Uterus (tissue), 4 donors: ENCODE data around the gene IL20RB. TPM values are rescaled to one million over a fixed set of nuclear protein-coding genes. Genes with fewer than 3 reads are reported as not detected.

ENCODE experiments used
- DNase-seq, 2 donors: peaks; one replicate each; pipeline ENCODE4 v3.0.0-alpha.2; 2019 to 2020
- H3K27ac ChIP-seq, 2 donors: fragments of 200-600 bp; sonication (generic); 1 replicate in 1 of 2; 2 replicates in 1 of 2; pipeline ENCODE4 v1.5.1; 2016 to 2018
- H3K27me3 ChIP-seq, 2 donors: fragments of 200-600 bp; sonication (generic); one replicate each; pipeline ENCODE4 v1.5.1; 2018 to 2019; ENCODE audit warnings: control low read depth in 1 of 2
- H3K36me3 ChIP-seq, 2 donors: fragments of 200-600 bp; sonication (generic); one replicate each; pipeline ENCODE4 v1.5.1; 2019; ENCODE audit warnings: control low read depth in 1 of 2
- H3K4me1 ChIP-seq, 2 donors: fragments of 200-600 bp; sonication (generic); one replicate each; pipeline ENCODE4 v1.5.1; 2018 to 2019; ENCODE audit warnings: control low read depth in 1 of 2
- H3K4me3 ChIP-seq, 2 donors: fragments of 200-600 bp; sonication (generic); 1 replicate in 1 of 2; 2 replicates in 1 of 2; pipeline ENCODE4 v1.5.1; 2018 to 2019; ENCODE audit warnings: mild to moderate bottlenecking in 1 of 2
- H3K9me3 ChIP-seq, 2 donors: fragments of 200-600 bp; sonication (generic); one replicate each; pipeline ENCODE4 v1.5.1; 2019; ENCODE audit warnings: control low read depth in 1 of 2
- CTCF ChIP-seq, 4 experiments: fragments of 200-600 bp in 2 of 4; fragments of 450-650 bp in 2 of 4; sonication (generic) in 2 of 4; IDR thresholded peaks; one replicate each; pipeline ENCODE4 v1.5.1; 2016 to 2019; ENCODE audit warnings: antibody characterized with exemption in 4 of 4, mild to moderate bottlenecking in 2 of 4, moderate library complexity in 1 of 4
- POLR2A ChIP-seq, 2 donors: fragments of 450-650 bp; IDR thresholded peaks; one replicate each; pipeline ENCODE4 v1.6.1; 2016; ENCODE audit warnings: antibody characterized with exemption in 2 of 2, mild to moderate bottlenecking in 1 of 2, moderate library complexity in 1 of 2
- intact Hi-C: fragments of 100-400 bp; cut with DNase I; formaldehyde crosslinking; loops from one replicate; pipeline ENCODE4 v1.15.1; 2023; ENCODE audit warnings: low total_unique reads
- total RNA-seq, 4 donors: library from RNA; depleted of rRNA in 3 of 4; stranded (reverse); fragments of >200 nt in 3 of 4; gene quantifications; one replicate each; pipeline versions ENCODE4 v1.1.0 to v1.2.4, GENCODE V29; 2014 to 2023
- donor health status: DM: yes; HTN: yes; CAD: no.

Gene IL20RB, protein sequence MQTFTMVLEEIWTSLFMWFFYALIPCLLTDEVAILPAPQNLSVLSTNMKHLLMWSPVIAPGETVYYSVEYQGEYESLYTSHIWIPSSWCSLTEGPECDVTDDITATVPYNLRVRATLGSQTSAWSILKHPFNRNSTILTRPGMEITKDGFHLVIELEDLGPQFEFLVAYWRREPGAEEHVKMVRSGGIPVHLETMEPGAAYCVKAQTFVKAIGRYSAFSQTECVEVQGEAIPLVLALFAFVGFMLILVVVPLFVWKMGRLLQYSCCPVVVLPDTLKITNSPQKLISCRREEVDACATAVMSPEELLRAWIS
- total RNA-seq, result 1 to 10 TPM in 1 of 4 donors, not detected in 3; 2.6 TPM

- Histone ChIP-seq H3K36me3 (no peaks in the 10 kb centered on the region), H3K27ac (no peak within 1 kb of the TSS), H3K4me1 (no peaks in the 10 kb centered on the region), H3K9me3 (no peaks in the 10 kb centered on the region), H3K27me3 (no peaks in the 10 kb centered on the region), H3K4me3 (no peak within 1 kb of the TSS)
- TF ChIP-seq POLR2A (IDR thresholded peaks at IDR 0.05), result no peak
- no peak for TF ChIP-seq CTCF (IDR thresholded peaks at IDR 0.05)
- intact Hi-C loops, result no loop called here
- DNase-seq, result no peak
Observed at GRCh38 chr3:136957751-136958288, at the start of gene IL20RB. TSS of gene IL20RB (plus strand) at chr3:136957983. CDS start at chr3:136958114, 131 bp downstream.

DNA sequence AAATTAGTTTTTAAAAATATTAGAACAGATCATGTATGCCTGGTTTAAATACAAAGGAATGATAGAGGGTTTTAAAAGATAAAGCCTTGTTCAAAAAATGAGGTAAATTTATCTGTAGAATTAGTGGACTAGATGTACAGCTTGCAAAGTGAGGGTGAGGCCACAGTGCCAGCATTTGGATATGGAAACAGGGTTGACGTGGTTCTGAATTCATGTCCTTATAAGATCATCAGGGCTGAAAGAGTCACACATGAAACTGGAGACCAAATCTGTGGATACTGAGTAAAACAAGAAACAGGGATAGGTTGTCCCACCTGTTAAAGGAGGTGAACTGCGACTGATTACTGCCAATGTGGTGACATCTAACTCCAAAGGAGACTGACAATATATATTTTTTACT, 49.5 kb upstream of the IL20RB start:
- Histone ChIP-seq H3K36me3 (no peaks in the 10 kb centered on the region), H3K9me3 (peaks cover 0 to 10% of the 10 kb centered on the region in 2 donors)

GRCh38 chr3:136909187-136909586, 48.6 kb upstream of the IL20RB start:
- H3K4me1 ChIP-seq, result no peaks in the 10 kb centered on the region
- H3K27me3 ChIP-seq, result no peaks in the 10 kb centered on the region
- no peak overlapping the region for H3K4me3 ChIP-seq
- intact Hi-C loops, result no loop called here
- H3K36me3 ChIP-seq, result no peaks in the 10 kb centered on the region
- TF ChIP-seq CTCF (IDR thresholded peaks at IDR 0.05) (no peak), POLR2A (IDR thresholded peaks at IDR 0.05) (no peak)
- no peak for DNase-seq
- H3K9me3 ChIP-seq, result peaks cover 0 to 3% of the 10 kb centered on the region in 2 donors
- no peak overlapping the region for H3K27ac ChIP-seq

More for the DNA sequence above, 49.5 kb upstream of the IL20RB start:
- Histone ChIP-seq H3K4me1 (no peaks in the 10 kb centered on the region), H3K27ac (no peak overlapping the region), H3K4me3 (no peak overlapping the region), H3K27me3 (no peaks in the 10 kb centered on the region)
- no peak for DNase-seq
- no peak for TF ChIP-seq POLR2A (IDR thresholded peaks at IDR 0.05)
- no peak for TF ChIP-seq CTCF (IDR thresholded peaks at IDR 0.05)
- intact Hi-C loops, result no loop called here

DNA sequence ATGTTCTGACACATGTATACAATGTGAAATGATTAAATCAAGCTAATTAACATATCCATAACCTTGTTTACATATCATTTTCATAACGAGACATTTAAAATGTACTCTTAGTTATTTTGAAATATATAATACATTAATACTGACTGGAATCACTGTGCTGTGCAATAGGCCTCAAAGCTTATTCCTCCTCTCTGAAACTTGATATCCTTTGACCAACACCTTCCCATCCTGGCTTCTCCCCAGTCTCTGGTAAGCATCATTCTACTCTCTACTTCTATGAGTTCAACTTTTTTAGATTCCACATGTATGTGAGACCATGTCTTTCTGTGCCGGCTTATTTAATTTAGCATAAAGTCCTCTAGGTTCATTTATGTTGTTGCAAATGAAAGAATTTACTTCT, 47.1 kb upstream of the IL20RB start:
- DNase-seq, result no peak
- Histone ChIP-seq H3K27ac (no peak overlapping the region), H3K27me3 (no peaks in the 10 kb centered on the region), H3K4me3 (no peak overlapping the region), H3K4me1 (no peaks in the 10 kb centered on the region), H3K9me3 (no peaks in the 10 kb centered on the region), H3K36me3 (no peaks in the 10 kb centered on the region)
- no peak for TF ChIP-seq POLR2A (IDR thresholded peaks at IDR 0.05)
- TF ChIP-seq CTCF (IDR thresholded peaks at IDR 0.05), result no peak
- intact Hi-C loops, result no loop called here

DNA sequence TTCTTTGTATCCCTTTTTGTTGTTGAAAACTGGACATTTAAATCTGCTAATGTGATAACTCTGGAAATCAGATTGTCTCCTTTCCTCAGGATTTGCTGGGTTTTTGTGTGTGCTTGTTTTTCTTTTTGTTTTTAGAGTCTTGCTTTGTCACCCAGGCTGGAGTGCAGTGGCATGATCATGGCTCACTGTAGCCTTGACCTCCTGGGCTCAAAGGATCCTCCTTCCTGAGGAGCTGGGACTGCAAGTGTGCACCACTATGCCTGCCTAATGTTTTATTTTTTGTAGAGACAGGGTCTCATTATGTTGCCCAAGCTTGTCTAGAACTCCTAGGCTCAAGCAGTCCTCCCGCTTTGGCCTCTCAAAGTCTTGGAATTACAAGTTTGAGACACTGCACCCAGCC, 44.6 kb upstream of the IL20RB start:
- no peak overlapping the region for H3K4me3 ChIP-seq
- no peak overlapping the region for H3K27ac ChIP-seq
- no peaks in the 10 kb centered on the region for H3K27me3 ChIP-seq
- H3K4me1 ChIP-seq, result no peaks in the 10 kb centered on the region
- TF ChIP-seq POLR2A (IDR thresholded peaks at IDR 0.05) (no peak), CTCF (IDR thresholded peaks at IDR 0.05) (no peak)
- DNase-seq, result no peak
- H3K9me3 ChIP-seq, result no peaks in the 10 kb centered on the region
- no peaks in the 10 kb centered on the region for H3K36me3 ChIP-seq
- intact Hi-C loops, result no loop called here
